Dendritic cell treated with granulocyte-macrophage colony-stimulating factor and Interleukin-4, amounts not matched to agents 40 ng/mL and 50 ng/mL, for 4 days (primary cell): ENCODE measurements around the gene EXOC6.

Experiments
- H3K27ac Mint-ChIP-seq: one replicate; pipeline ENCODE4 v1.8.0; 2022; ENCODE audit warnings: mild to moderate bottlenecking, mixed read lengths
- H3K27me3 Mint-ChIP-seq: one replicate; pipeline ENCODE4 v1.8.0; 2022; ENCODE audit warnings: mild to moderate bottlenecking, mixed read lengths
- H3K36me3 Mint-ChIP-seq: one replicate; pipeline ENCODE4 v1.8.0; 2022; ENCODE audit warnings: low read depth, mixed read lengths
- H3K4me1 Mint-ChIP-seq: one replicate; pipeline ENCODE4 v1.8.0; 2022; ENCODE audit warnings: low read depth, mixed read lengths
- H3K4me3 Mint-ChIP-seq: one replicate; pipeline ENCODE4 v1.8.0; 2022; ENCODE audit warnings: mild to moderate bottlenecking, moderate library complexity, mixed read lengths
- H3K9me3 Mint-ChIP-seq: one replicate; pipeline ENCODE4 v1.8.0; 2022; ENCODE audit warnings: mixed read lengths
- intact Hi-C: fragments of 100-400 bp; cut with micrococcal nuclease; formaldehyde crosslinking; loops from one replicate; pipeline ENCODE4 v1.15.0; 2022

Gene EXOC6

GRCh38 chr10:92846854-92847201 is 1.5 kb upstream of the EXOC6 start:
- intact Hi-C loops = loop anchor here (10.0 kb wide), 1 partner anchor 252 kb away; the partner anchor contains the start of gene KIF11
- Mint-ChIP-seq H3K4me1 (peaks cover 39% of the 10 kb centered on the region), H3K4me3 (no peak overlapping the region), H3K27me3 (no peaks in the 10 kb centered on the region), H3K36me3 (peaks cover 11% of the 10 kb centered on the region), H3K9me3 (no peaks in the 10 kb centered on the region), H3K27ac (peak overlapping the region; percentile 85)

- peaks cover 39% of the 10 kb centered on the region for H3K4me1 Mint-ChIP-seq
- peaks cover 11% of the 10 kb centered on the region for H3K36me3 Mint-ChIP-seq
- no peaks in the 10 kb centered on the region for H3K9me3 Mint-ChIP-seq
- H3K27ac Mint-ChIP-seq = peak overlapping the region; percentile 85
- intact Hi-C loops = loop anchor here (10.0 kb wide), 1 partner anchor 253 kb away; the partner anchor contains the start of gene KIF11
- peak overlapping the region; percentile 79 for H3K4me3 Mint-ChIP-seq
- H3K27me3 Mint-ChIP-seq = no peaks in the 10 kb centered on the region
Observed at GRCh38 chr10:92847202-92847864, 987 bp upstream of the EXOC6 start.

- Mint-ChIP-seq H3K4me1 (peaks cover 39% of the 10 kb centered on the region), H3K9me3 (no peaks in the 10 kb centered on the region), H3K27me3 (no peaks in the 10 kb centered on the region), H3K36me3 (peaks cover 11% of the 10 kb centered on the region), H3K27ac (peak overlapping the region; percentile 85), H3K4me3 (peak overlapping the region; percentile 79)
- intact Hi-C loops = loop anchor here (2.0 to 10.0 kb wide), 2 partner anchors 157 to 253 kb away; partner anchors contain the start of gene KIF11
Observed at GRCh38 chr10:92848037-92848440, 281 bp upstream of the EXOC6 start.

- H3K27ac Mint-ChIP-seq = peak overlapping the region; percentile 85
- peaks cover 11% of the 10 kb centered on the region for H3K36me3 Mint-ChIP-seq
- peak overlapping the region; percentile 79 for H3K4me3 Mint-ChIP-seq
- no peaks in the 10 kb centered on the region for H3K27me3 Mint-ChIP-seq
- no peaks in the 10 kb centered on the region for H3K9me3 Mint-ChIP-seq
- intact Hi-C loops = loop anchor here (2.0 to 10.0 kb wide), 2 partner anchors 158 to 254 kb away; partner anchors contain the start of gene KIF11
- H3K4me1 Mint-ChIP-seq = peaks cover 39% of the 10 kb centered on the region
Observed at GRCh38 chr10:92849234-92849525, 860 bp downstream of the EXOC6 start.

- Mint-ChIP-seq H3K36me3 (peaks cover 11% of the 10 kb centered on the region), H3K9me3 (no peaks in the 10 kb centered on the region), H3K4me3 (peak overlapping the region; percentile 2), H3K4me1 (peaks cover 39% of the 10 kb centered on the region), H3K27ac (no peak overlapping the region), H3K27me3 (no peaks in the 10 kb centered on the region)
- intact Hi-C loops = loop anchor here (2.0 to 10.0 kb wide), 2 partner anchors 159 to 255 kb away; partner anchors contain the start of gene KIF11
Observed at GRCh38 chr10:92849576-92850090, 1.3 kb downstream of the EXOC6 start.

- intact Hi-C loops = no loop called here
- no peak overlapping the region for H3K4me3 Mint-ChIP-seq
- H3K4me1 Mint-ChIP-seq = peaks cover 35% of the 10 kb centered on the region
- no peaks in the 10 kb centered on the region for H3K27me3 Mint-ChIP-seq
- peaks cover 11% of the 10 kb centered on the region for H3K36me3 Mint-ChIP-seq
- H3K27ac Mint-ChIP-seq = no peak overlapping the region
- no peaks in the 10 kb centered on the region for H3K9me3 Mint-ChIP-seq
Observed at GRCh38 chr10:92850185-92850584, 1.9 kb downstream of the EXOC6 start.

GRCh38 chr10:92851003-92851402 is 2.7 kb downstream of the EXOC6 start:
- H3K27ac Mint-ChIP-seq = no peak overlapping the region
- H3K9me3 Mint-ChIP-seq = no peaks in the 10 kb centered on the region
- intact Hi-C loops = no loop called here
- H3K27me3 Mint-ChIP-seq = no peaks in the 10 kb centered on the region
- H3K4me1 Mint-ChIP-seq = peaks cover 28% of the 10 kb centered on the region
- H3K36me3 Mint-ChIP-seq = peaks cover 11% of the 10 kb centered on the region
- no peak overlapping the region for H3K4me3 Mint-ChIP-seq

- Mint-ChIP-seq H3K9me3 (peaks cover 38% of the 10 kb centered on the region), H3K27ac (no peak overlapping the region), H3K36me3 (peaks cover 37% of the 10 kb centered on the region), H3K4me1 (peaks cover 8% of the 10 kb centered on the region), H3K27me3 (no peaks in the 10 kb centered on the region), H3K4me3 (no peak overlapping the region)
- intact Hi-C loops = no loop called here
Observed at GRCh38 chr10:92855560-92855959, 7.2 kb downstream of the EXOC6 start.

GRCh38 chr10:92857904-92858514 is 9.7 kb downstream of the EXOC6 start:
- Mint-ChIP-seq H3K4me3 (no peak overlapping the region), H3K4me1 (peaks cover 13% of the 10 kb centered on the region), H3K27me3 (no peaks in the 10 kb centered on the region), H3K9me3 (peaks cover 38% of the 10 kb centered on the region), H3K27ac (no peak overlapping the region), H3K36me3 (peaks cover 33% of the 10 kb centered on the region)
- intact Hi-C loops = no loop called here

- Mint-ChIP-seq H3K4me3 (no peak overlapping the region), H3K36me3 (no peaks in the 10 kb centered on the region), H3K9me3 (no peaks in the 10 kb centered on the region), H3K27ac (no peak overlapping the region), H3K4me1 (peaks cover 6% of the 10 kb centered on the region), H3K27me3 (no peaks in the 10 kb centered on the region)
- intact Hi-C loops = no loop called here
Observed at GRCh38 chr10:92867235-92867634, 18.9 kb downstream of the EXOC6 start.

GRCh38 chr10:92868036-92868435 is 19.7 kb downstream of the EXOC6 start:
- intact Hi-C loops = no loop called here
- no peaks in the 10 kb centered on the region for H3K9me3 Mint-ChIP-seq
- peaks cover 6% of the 10 kb centered on the region for H3K4me1 Mint-ChIP-seq
- no peak overlapping the region for H3K4me3 Mint-ChIP-seq
- H3K27me3 Mint-ChIP-seq = no peaks in the 10 kb centered on the region
- H3K27ac Mint-ChIP-seq = no peak overlapping the region
- H3K36me3 Mint-ChIP-seq = no peaks in the 10 kb centered on the region

- Mint-ChIP-seq H3K36me3 (no peaks in the 10 kb centered on the region), H3K27me3 (no peaks in the 10 kb centered on the region), H3K4me3 (no peak overlapping the region), H3K9me3 (no peaks in the 10 kb centered on the region), H3K4me1 (peaks cover 6% of the 10 kb centered on the region), H3K27ac (no peak overlapping the region)
- intact Hi-C loops = no loop called here
Observed at GRCh38 chr10:92868557-92868956, 20.2 kb downstream of the EXOC6 start.

GRCh38 chr10:92873029-92873428 is 24.7 kb downstream of the EXOC6 start:
- Mint-ChIP-seq H3K36me3 (no peaks in the 10 kb centered on the region), H3K27ac (no peak overlapping the region), H3K9me3 (no peaks in the 10 kb centered on the region), H3K4me3 (no peak overlapping the region), H3K27me3 (no peaks in the 10 kb centered on the region), H3K4me1 (peaks cover 13% of the 10 kb centered on the region)
- intact Hi-C loops = no loop called here

- Mint-ChIP-seq H3K36me3 (peaks cover 2% of the 10 kb centered on the region), H3K27ac (no peak overlapping the region), H3K9me3 (no peaks in the 10 kb centered on the region), H3K4me3 (no peak overlapping the region), H3K27me3 (no peaks in the 10 kb centered on the region), H3K4me1 (peaks cover 16% of the 10 kb centered on the region)
- intact Hi-C loops = no loop called here
Observed at GRCh38 chr10:92876509-92877036, 28.3 kb downstream of the EXOC6 start.
